ENCODE results near the gene AOC1.

DNA sequence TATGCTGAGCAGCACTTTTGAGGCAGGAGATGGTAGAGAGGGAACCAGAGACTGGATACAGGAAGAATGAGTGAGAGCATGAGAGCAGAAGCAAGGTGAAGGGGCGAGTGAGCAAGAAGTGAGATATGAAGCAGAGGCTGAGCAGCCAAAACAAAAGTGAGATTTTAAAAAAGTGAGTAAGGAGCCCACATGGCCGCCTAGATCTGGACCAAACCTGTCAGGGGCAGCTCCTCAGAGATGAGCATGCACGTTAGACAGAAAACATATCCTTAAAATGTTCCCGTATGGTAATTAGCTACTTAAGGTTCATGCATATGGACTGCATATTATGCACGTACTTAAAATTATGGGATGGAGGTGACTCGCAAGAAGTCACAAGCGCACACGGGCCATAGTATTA, 29.3 kb upstream of the AOC1 start:
- TF ChIP-seq, protein P1, sequence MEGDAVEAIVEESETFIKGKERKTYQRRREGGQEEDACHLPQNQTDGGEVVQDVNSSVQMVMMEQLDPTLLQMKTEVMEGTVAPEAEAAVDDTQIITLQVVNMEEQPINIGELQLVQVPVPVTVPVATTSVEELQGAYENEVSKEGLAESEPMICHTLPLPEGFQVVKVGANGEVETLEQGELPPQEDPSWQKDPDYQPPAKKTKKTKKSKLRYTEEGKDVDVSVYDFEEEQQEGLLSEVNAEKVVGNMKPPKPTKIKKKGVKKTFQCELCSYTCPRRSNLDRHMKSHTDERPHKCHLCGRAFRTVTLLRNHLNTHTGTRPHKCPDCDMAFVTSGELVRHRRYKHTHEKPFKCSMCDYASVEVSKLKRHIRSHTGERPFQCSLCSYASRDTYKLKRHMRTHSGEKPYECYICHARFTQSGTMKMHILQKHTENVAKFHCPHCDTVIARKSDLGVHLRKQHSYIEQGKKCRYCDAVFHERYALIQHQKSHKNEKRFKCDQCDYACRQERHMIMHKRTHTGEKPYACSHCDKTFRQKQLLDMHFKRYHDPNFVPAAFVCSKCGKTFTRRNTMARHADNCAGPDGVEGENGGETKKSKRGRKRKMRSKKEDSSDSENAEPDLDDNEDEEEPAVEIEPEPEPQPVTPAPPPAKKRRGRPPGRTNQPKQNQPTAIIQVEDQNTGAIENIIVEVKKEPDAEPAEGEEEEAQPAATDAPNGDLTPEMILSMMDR (IDR thresholded peaks at IDR 0.05; ENCODE audit: low read length), result no peak
- no peak for TF ChIP-seq EZH2 (IDR thresholded peaks at IDR 0.05; ENCODE audit: borderline replicate concordance, low read length)
